HepG2 (cell line): Measurements from ENCODE around the gene EIF4EBP3. TPM values are rescaled to one million over a fixed set of nuclear protein-coding genes. Genes with fewer than 3 reads are reported as not detected.
A peak's percentile ranks its signal among the peaks of the same experiment; 100 is the strongest.

Source experiments
- BHLHE40 ChIP-seq: IDR thresholded peaks from 2 replicates; pipeline ENCODE4 v1.6.1; 2011; ENCODE audit warnings: low read length, improper control_type of control experiment
- ELF3 ChIP-seq: IDR thresholded peaks from 2 replicates; pipeline ENCODE4 v1.6.1; 2016; ENCODE audit warnings: missing genetic modification reagents, missing compliant biosample characterization
- MXI1 ChIP-seq: IDR thresholded peaks from 3 replicates; pipeline ENCODE4 v1.6.1; 2012; ENCODE audit warnings: low read depth, low read length, inconsistent platforms, borderline replicate concordance
- RARA ChIP-seq: IDR thresholded peaks from 2 replicates; pipeline ENCODE4 v1.6.1; 2016; ENCODE audit warnings: missing genetic modification reagents, missing compliant biosample characterization
- REPIN1 ChIP-seq: sonication (generic); formaldehyde crosslinking; IDR thresholded peaks from 2 replicates; pipeline ENCODE4 v1.8.0; 2022; ENCODE audit warnings: missing genetic modification reagents, low read depth, mild to moderate bottlenecking, borderline replicate concordance
- ZMYM4 ChIP-seq: sonication (generic); formaldehyde crosslinking; IDR thresholded peaks from 2 replicates; pipeline ENCODE4 v1.8.1; 2023; ENCODE audit warnings: mild to moderate bottlenecking, missing genetic modification reagents
- ZNF282 ChIP-seq: fragments of 450-650 bp; IDR thresholded peaks from 2 replicates; pipeline ENCODE4 v1.6.1; 2018; ENCODE audit not compliant: partially characterized antibody
- ZNF343 ChIP-seq: sonication (generic); formaldehyde crosslinking; IDR thresholded peaks from 2 replicates; pipeline ENCODE4 v1.4.0; 2020; ENCODE audit warnings: mild to moderate bottlenecking, missing genetic modification reagents
- ZNF879 ChIP-seq: sonication (generic); formaldehyde crosslinking; IDR thresholded peaks from 2 replicates; pipeline ENCODE4 v1.8.1; 2023; ENCODE audit warnings: missing genetic modification reagents
- polyA plus RNA-seq, 8 experiments: library from polyadenylated mRNA; depleted of rRNA in 3 of 8; stranded (reverse) in 7 of 8; unstranded in 1 of 8; fragments of >200 nt; fragmentation: Illumina TruSeq in 4 of 8; extraction: Trizol in 4 of 8; gene quantifications; 2 replicates each; pipeline versions ENCODE4 v1.2.1 to v1.2.3, GENCODE V29; 2011 to 2016; ENCODE audit warnings: low read depth in 4 of 8, missing spikeins in 1 of 8, mixed read lengths in 1 of 8; ENCODE audit not compliant: insufficient read depth in 1 of 8
- total RNA-seq, 5 experiments: library from RNA; depleted of rRNA; stranded (reverse); fragments of >200 nt; fragmentation: Illumina TruSeq; extraction: Trizol; gene quantifications; 2 replicates each; pipeline ENCODE4 v1.2.3, GENCODE V29; 2016; ENCODE audit warnings: low read depth in 1 of 5
- TF ChIP-seq, protein P1 (sequence below): sonication (generic); formaldehyde crosslinking; IDR thresholded peaks from 2 replicates; pipeline ENCODE4 v1.4.0; 2020; ENCODE audit warnings: missing genetic modification reagents
- TF ChIP-seq, protein P2 (sequence below): IDR thresholded peaks from 2 replicates; pipeline ENCODE4 v1.6.1; 2018; ENCODE audit warnings: missing genetic modification reagents, mild to moderate bottlenecking, missing compliant biosample characterization
- TF ChIP-seq, protein P3 (sequence below): sonication (generic); formaldehyde crosslinking; IDR thresholded peaks from 2 replicates; pipeline ENCODE4 v1.5.0; 2020; ENCODE audit warnings: mild to moderate bottlenecking, missing genetic modification reagents
- TF ChIP-seq, protein P4 (sequence below): sonication (generic); formaldehyde crosslinking; IDR thresholded peaks from 2 replicates; pipeline ENCODE4 v1.5.0; 2020; ENCODE audit warnings: mild to moderate bottlenecking, missing genetic modification reagents, borderline replicate concordance
- TF ChIP-seq, protein P5 (sequence below): IDR thresholded peaks from 2 replicates; pipeline ENCODE4 v1.6.1; 2016; ENCODE audit warnings: low read depth

EIF4EBP3 gene
- total and polyA plus RNA-seq, 2 of the 13 experiments (the other 11 are each of a cell fraction or from before 2014, with no cell fraction given): 0.61 to 1.7 TPM

DNA sequence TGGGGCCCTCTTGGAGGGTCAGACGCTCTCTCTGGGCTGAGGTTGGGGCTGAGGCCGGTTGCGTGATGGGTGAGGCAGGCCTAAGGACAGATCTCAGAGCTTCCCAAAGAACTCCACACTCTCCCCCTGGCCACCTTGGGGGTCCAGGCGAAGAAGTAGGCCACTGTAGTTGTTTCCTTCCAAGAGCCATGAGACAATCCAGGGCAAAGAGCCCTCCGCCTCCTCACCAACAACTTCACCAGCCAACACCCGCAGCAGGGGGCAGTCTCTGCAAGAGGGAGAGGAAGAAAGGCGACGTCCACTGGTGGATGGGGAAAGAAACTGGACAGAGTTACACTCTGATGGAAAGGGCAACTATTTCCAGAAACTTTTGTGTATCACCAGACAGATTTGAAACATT is 27.8 kb downstream of the EIF4EBP3 start (continued):
- TF ChIP-seq, protein P1, sequence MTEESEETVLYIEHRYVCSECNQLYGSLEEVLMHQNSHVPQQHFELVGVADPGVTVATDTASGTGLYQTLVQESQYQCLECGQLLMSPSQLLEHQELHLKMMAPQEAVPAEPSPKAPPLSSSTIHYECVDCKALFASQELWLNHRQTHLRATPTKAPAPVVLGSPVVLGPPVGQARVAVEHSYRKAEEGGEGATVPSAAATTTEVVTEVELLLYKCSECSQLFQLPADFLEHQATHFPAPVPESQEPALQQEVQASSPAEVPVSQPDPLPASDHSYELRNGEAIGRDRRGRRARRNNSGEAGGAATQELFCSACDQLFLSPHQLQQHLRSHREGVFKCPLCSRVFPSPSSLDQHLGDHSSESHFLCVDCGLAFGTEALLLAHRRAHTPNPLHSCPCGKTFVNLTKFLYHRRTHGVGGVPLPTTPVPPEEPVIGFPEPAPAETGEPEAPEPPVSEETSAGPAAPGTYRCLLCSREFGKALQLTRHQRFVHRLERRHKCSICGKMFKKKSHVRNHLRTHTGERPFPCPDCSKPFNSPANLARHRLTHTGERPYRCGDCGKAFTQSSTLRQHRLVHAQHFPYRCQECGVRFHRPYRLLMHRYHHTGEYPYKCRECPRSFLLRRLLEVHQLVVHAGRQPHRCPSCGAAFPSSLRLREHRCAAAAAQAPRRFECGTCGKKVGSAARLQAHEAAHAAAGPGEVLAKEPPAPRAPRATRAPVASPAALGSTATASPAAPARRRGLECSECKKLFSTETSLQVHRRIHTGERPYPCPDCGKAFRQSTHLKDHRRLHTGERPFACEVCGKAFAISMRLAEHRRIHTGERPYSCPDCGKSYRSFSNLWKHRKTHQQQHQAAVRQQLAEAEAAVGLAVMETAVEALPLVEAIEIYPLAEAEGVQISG: peak; percentile 49; the same call in 1 of the 2 replicates
- TF ChIP-seq, protein P2, sequence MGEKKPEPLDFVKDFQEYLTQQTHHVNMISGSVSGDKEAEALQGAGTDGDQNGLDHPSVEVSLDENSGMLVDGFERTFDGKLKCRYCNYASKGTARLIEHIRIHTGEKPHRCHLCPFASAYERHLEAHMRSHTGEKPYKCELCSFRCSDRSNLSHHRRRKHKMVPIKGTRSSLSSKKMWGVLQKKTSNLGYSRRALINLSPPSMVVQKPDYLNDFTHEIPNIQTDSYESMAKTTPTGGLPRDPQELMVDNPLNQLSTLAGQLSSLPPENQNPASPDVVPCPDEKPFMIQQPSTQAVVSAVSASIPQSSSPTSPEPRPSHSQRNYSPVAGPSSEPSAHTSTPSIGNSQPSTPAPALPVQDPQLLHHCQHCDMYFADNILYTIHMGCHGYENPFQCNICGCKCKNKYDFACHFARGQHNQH: peak; percentile 52; the same call in 1 of the 2 replicates
- TF ChIP-seq ELF3 (CRISPR knock-in tag): peak; percentile 62
- TF ChIP-seq RARA (CRISPR knock-in tag): 0 out of 2 replicates have a peak, but pooled peaks have one; percentile 10
- no peak for TF ChIP-seq ZNF282
- no peak for TF ChIP-seq BHLHE40
- TF ChIP-seq ZNF879 (CRISPR knock-in tag): no peak
- TF ChIP-seq, protein P3, sequence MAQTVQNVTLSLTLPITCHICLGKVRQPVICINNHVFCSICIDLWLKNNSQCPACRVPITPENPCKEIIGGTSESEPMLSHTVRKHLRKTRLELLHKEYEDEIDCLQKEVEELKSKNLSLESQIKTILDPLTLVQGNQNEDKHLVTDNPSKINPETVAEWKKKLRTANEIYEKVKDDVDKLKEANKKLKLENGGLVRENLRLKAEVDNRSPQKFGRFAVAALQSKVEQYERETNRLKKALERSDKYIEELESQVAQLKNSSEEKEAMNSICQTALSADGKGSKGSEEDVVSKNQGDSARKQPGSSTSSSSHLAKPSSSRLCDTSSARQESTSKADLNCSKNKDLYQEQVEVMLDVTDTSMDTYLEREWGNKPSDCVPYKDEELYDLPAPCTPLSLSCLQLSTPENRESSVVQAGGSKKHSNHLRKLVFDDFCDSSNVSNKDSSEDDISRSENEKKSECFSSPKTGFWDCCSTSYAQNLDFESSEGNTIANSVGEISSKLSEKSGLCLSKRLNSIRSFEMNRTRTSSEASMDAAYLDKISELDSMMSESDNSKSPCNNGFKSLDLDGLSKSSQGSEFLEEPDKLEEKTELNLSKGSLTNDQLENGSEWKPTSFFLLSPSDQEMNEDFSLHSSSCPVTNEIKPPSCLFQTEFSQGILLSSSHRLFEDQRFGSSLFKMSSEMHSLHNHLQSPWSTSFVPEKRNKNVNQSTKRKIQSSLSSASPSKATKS (CRISPR knock-in tag): no peak
- no peak for TF ChIP-seq ZNF343 (CRISPR knock-in tag)
- TF ChIP-seq, protein P4, sequence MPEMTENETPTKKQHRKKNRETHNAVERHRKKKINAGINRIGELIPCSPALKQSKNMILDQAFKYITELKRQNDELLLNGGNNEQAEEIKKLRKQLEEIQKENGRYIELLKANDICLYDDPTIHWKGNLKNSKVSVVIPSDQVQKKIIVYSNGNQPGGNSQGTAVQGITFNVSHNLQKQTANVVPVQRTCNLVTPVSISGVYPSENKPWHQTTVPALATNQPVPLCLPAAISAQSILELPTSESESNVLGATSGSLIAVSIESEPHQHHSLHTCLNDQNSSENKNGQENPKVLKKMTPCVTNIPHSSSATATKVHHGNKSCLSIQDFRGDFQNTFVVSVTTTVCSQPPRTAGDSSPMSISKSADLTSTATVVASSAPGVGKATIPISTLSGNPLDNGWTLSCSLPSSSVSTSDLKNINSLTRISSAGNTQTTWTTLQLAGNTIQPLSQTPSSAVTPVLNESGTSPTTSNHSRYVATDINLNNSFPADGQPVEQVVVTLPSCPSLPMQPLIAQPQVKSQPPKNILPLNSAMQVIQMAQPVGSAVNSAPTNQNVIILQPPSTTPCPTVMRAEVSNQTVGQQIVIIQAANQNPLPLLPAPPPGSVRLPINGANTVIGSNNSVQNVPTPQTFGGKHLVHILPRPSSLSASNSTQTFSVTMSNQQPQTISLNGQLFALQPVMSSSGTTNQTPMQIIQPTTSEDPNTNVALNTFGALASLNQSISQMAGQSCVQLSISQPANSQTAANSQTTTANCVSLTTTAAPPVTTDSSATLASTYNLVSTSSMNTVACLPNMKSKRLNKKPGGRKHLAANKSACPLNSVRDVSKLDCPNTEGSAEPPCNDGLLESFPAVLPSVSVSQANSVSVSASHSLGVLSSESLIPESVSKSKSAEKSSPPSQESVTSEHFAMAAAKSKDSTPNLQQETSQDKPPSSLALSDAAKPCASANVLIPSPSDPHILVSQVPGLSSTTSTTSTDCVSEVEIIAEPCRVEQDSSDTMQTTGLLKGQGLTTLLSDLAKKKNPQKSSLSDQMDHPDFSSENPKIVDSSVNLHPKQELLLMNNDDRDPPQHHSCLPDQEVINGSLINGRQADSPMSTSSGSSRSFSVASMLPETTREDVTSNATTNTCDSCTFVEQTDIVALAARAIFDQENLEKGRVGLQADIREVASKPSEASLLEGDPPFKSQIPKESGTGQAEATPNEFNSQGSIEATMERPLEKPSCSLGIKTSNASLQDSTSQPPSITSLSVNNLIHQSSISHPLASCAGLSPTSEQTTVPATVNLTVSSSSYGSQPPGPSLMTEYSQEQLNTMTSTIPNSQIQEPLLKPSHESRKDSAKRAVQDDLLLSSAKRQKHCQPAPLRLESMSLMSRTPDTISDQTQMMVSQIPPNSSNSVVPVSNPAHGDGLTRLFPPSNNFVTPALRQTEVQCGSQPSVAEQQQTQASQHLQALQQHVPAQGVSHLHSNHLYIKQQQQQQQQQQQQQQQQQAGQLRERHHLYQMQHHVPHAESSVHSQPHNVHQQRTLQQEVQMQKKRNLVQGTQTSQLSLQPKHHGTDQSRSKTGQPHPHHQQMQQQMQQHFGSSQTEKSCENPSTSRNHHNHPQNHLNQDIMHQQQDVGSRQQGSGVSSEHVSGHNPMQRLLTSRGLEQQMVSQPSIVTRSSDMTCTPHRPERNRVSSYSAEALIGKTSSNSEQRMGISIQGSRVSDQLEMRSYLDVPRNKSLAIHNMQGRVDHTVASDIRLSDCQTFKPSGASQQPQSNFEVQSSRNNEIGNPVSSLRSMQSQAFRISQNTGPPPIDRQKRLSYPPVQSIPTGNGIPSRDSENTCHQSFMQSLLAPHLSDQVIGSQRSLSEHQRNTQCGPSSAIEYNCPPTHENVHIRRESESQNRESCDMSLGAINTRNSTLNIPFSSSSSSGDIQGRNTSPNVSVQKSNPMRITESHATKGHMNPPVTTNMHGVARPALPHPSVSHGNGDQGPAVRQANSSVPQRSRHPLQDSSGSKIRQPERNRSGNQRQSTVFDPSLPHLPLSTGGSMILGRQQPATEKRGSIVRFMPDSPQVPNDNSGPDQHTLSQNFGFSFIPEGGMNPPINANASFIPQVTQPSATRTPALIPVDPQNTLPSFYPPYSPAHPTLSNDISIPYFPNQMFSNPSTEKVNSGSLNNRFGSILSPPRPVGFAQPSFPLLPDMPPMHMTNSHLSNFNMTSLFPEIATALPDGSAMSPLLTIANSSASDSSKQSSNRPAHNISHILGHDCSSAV (CRISPR knock-in tag): no peak
- TF ChIP-seq MXI1: no peak
- TF ChIP-seq, protein P5, sequence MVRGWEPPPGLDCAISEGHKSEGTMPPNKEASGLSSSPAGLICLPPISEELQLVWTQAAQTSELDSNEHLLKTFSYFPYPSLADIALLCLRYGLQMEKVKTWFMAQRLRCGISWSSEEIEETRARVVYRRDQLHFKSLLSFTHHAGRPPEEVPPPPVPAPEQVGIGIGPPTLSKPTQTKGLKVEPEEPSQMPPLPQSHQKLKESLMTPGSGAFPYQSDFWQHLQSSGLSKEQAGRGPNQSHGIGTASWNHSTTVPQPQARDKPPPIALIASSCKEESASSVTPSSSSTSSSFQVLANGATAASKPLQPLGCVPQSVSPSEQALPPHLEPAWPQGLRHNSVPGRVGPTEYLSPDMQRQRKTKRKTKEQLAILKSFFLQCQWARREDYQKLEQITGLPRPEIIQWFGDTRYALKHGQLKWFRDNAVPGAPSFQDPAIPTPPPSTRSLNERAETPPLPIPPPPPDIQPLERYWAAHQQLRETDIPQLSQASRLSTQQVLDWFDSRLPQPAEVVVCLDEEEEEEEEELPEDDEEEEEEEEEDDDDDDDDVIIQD (CRISPR knock-in tag): no peak
- 0 out of 2 replicates have a peak, but pooled peaks have one; percentile 30 for TF ChIP-seq ZMYM4 (CRISPR knock-in tag)
- TF ChIP-seq REPIN1 (CRISPR knock-in tag): peak; percentile 37; the same call in 1 of the 2 replicates
